Measurements from ENCODE around the gene NTNG1. TPM values are rescaled to one million over a fixed set of nuclear protein-coding genes. Genes with fewer than 3 reads are reported as not detected.

Gene NTNG1
- total RNA-seq, 4 donors from 2014 or later: 0.44 to 0.98 (median 0.51) TPM; not detected in 1

DNA sequence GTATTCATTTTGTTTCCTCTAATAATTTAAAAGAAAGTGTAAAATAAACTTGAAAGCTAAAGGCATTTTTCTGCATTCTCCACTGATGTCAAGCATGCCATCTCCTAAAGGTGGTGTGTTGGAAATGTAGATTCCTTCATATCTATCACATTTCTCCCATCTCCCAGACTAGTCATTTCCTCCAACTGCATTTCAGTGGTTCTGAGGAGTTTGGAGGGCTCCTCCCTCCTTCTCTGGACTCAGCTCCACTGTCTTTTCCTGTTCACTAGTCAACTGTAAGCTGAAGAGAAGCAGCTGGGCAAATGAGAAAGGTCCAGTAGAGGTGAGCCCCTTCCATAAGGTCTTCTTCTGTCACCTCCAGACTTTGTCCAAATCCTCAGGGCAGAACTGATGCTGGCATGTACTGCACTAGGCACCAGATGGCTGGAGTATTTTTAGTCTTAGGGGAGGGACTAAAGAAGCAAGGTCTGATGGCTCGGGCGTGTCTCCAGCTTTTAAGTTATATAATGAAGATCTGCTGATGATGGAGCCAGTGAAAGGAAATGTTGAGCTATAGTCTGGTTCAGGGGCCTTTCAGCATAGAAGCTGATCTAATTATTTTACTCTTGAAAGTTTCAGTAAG, 186.1 kb downstream of the NTNG1 start:
- no peak for TF ChIP-seq CTCF (IDR thresholded peaks at IDR 0.05; ENCODE audit: low read depth)

- TF ChIP-seq CTCF (IDR thresholded peaks at IDR 0.05; ENCODE audit: low read depth): no peak
Measured at GRCh38 chr1:107327446-107327845, 186.6 kb downstream of the NTNG1 start.

- TF ChIP-seq CTCF (IDR thresholded peaks at IDR 0.05; ENCODE audit: low read depth): no peak
Measured at GRCh38 chr1:107328087-107328486, 187.2 kb downstream of the NTNG1 start.

- no peak for TF ChIP-seq CTCF (IDR thresholded peaks at IDR 0.05; ENCODE audit: low read depth)
Measured at GRCh38 chr1:107339775-107340174, 198.9 kb downstream of the NTNG1 start.

DNA sequence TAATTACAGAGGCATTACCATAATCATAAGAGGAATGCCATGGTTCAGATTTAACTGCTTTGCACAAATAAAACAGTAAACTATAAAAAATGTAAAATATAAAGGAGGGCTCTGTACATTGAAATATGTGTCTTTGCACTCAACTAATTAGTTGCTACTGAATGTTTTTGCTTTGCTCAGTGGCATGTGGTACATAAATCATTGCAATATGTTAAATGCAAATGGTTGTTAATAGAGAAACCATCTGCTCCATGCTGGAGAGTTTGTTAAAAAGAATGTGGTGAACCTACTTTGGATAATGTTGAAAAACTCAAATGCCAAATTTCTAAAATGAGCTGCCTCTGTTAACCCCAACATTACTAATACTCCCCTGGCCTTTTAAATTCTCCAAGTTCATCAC, 201.5 kb downstream of the NTNG1 start:
- TF ChIP-seq CTCF (IDR thresholded peaks at IDR 0.05; ENCODE audit: low read depth): no peak

DNA sequence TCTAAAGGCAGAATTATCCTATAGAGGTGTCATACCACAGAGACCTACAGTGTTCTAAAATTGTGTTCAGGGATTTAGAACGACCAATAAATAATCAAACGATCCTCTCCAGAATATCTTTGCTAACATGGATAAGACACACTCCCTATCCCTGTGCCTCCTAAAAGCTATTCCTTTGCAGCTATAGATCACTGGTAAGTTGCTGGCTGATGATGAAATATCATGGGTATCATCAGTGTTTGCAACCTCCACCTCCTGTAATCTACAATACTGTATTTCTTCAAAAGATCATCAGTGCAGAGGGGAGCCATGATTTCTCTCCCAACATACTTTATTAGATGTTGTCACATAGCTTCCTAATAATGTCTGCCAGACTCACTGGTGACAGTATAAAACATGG, 201.9 kb downstream of the NTNG1 start:
- TF ChIP-seq CTCF (IDR thresholded peaks at IDR 0.05; ENCODE audit: low read depth): no peak

DNA sequence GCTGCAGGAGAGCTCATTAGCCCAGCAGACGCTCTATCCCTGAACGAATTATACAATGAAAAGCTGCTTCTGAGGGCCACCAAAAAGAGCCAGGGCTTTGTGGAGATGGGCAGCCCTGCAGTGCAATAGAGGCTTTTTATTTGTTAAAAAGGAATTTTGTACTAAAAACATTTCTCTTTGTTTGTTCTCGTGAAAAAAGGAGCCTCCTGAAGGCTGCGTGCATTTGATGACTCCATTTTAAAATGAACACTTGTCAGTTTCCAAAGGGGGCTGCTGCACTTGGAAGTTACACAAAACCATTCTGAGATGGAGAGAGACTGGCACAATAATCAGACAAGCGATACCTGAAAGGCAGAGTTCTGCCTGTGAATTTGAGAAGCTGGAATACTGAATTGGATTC, 202.8 kb downstream of the NTNG1 start:
- TF ChIP-seq CTCF (IDR thresholded peaks at IDR 0.05; ENCODE audit: low read depth): no peak

All from subcutaneous adipose tissue (tissue), 4 donors.